ENCODE data around the gene CDH1.

CDH1 gene

GRCh38 chr16:68759062-68759461 is 22.0 kb downstream of the CDH1 start:
- in situ Hi-C loops (cut with MboI; ENCODE audit: low sequenced_read_pairs), result no loop called here

GRCh38 chr16:68760671-68761275 is 23.7 kb downstream of the CDH1 start:
- in situ Hi-C loops (cut with MboI; ENCODE audit: low sequenced_read_pairs), result no loop called here

DNA sequence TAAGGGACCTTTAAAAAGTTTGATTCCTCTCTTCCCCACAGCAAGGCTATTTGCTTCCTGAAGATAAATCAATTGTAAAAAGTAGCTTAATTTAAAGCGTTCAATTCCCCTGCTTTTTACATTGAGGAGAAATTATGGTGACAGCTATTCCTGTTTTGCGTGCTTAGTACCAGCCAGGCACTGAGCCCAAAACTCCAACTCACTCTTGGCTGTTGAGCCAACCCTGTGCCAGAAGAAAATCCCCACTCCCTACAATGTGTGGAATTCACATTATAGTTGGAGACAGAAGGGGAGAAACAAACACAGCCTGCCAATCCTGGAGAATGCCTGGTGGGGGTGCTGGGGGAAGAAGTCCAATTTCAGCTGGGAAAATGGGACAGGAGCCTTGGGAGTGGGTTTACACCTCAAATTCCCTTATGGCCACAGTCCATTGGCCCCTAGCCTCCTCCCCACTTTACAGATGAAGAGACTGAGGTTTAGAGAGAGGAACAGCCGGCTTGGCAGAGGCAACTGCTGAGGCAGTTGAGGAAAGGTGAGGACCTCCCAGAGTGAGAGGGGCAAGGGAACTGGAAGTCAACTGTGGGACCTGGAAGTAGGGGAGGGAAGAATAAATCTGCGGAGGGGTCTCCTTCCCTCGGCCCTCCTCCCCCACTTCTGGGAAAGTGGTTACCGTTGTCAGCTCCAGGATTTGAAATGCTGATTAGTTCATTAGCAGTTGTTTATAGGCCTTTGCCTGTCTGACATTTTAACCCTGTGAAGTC is 26.1 kb downstream of the CDH1 start:
- in situ Hi-C loops (cut with MboI; ENCODE audit: low sequenced_read_pairs), result no loop called here

DNA sequence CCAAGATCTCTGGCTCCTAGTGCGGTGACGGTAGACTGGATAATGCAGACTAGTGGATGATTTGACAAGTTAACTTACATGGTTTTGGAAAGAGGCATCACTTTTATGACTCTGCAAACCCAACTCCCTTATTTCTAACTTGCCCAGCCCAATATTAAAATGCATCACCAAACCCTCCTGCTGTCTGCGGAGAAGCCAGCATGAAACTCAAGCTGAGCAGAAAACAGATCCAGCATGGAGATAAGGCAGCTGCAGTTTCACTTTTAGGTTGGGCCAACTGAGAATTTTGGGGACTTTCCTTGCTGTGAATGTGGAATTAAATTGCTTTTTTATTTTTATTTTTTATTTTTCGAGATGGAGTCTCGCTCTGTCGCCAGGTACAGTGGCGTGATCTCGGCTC is 27.8 kb downstream of the CDH1 start:
- in situ Hi-C loops (cut with MboI; ENCODE audit: low sequenced_read_pairs), result no loop called here

DNA sequence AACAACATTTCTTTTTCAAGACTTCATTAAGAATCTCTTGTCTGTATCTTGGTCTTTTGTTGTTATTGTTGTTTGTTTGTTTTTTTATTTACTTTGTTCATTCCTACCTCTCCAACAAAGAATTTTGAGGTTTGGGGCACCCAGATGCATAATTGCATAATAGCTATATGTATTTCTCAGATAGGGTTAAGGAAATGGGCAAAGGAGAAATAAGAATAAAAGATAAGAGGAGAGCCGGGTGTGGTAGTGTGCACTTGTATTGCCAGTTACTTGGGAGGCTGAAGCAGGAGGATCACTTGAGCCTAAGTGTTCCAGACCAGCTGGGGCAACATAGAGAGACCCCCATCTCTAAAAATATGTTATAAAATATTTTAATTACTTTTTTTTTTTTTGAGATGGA is 30.5 kb downstream of the CDH1 start:
- in situ Hi-C loops (cut with MboI; ENCODE audit: low sequenced_read_pairs), result no loop called here

GRCh38 chr16:68768175-68768574 is 31.1 kb downstream of the CDH1 start:
- in situ Hi-C loops (cut with MboI; ENCODE audit: low sequenced_read_pairs), result no loop called here

DNA sequence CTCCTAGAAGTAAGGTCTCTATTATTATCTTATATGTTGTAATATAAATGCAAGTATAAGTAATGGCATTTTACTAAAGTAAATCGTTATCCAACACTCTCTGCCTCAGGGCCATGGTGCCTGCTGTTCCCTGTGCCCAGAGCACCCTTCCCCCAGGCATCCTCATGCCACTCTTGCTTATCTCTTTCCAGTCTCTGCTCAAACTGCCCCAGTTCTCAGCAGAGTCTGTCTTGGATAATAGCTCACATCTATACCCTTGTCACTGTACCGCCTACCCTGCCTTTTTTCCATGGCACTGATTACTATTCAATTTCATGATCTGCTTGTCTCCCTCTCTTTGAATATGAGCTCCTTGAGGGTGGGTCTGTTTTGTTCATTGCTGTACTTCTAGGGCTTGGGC is 31.7 kb downstream of the CDH1 start:
- in situ Hi-C loops (cut with MboI; ENCODE audit: low sequenced_read_pairs), result no loop called here

DNA sequence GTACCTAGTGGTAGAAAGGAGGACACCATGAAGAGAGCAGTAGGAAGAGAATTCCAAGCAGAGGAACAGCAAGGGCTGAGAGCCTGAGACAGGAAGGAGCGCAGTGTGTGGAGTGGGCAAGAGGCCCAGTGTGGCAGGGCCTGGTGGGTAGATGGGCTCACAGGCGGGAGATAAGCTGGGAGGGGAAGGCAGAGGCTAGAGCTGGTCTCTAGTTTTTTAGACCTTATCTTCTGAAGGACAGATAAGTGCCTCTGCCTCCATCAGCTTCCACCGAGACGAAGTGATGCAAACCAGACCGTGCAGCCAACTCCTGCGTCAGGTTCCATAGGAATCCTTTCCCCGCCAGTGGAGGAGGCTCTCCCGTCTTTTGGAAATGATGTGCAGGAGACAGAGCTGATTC is 33.6 kb downstream of the CDH1 start:
- in situ Hi-C loops (cut with MboI; ENCODE audit: low sequenced_read_pairs), result no loop called here

GRCh38 chr16:68772030-68772681 is 35.1 kb downstream of the CDH1 start:
- in situ Hi-C loops (cut with MboI; ENCODE audit: low sequenced_read_pairs), result no loop called here

GRCh38 chr16:68772871-68773270 is 35.8 kb downstream of the CDH1 start:
- in situ Hi-C loops (cut with MboI; ENCODE audit: low sequenced_read_pairs), result no loop called here

- in situ Hi-C loops (cut with MboI; ENCODE audit: low sequenced_read_pairs), result no loop called here
Measured at GRCh38 chr16:68774982-68775634, 38.0 kb downstream of the CDH1 start.

DNA sequence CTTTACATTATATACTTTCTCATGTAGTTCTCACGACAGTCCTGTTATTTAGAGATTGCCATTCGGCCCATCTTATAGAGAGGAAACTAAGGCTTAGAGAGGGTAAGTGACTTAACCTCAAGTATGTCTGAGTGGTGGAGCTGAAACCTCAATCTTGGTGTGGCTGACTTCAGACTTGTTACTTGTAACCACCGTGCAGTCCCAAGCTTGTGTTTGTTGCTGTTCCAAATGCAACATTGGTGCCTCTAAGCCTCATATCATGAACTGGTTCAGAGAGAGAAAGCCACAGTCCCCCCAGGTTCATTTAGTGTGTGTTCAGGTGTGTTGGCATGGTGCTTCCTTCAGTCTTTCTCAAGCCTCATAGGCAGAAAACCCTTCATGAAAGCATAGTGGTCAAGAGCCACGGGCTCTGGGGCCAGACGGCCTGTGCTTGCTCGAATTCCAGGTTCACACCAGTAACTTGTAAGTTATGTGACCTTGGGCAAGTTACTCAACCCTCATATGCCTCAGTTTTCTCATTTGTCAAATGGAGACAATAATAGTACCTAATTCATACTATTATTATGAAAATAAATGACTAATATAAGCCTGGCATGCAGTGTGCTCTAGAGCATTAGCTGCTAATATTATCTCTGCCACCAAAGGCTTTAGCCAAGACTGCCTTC is 39.9 kb downstream of the CDH1 start:
- in situ Hi-C loops (cut with MboI; ENCODE audit: low sequenced_read_pairs), result no loop called here

GRCh38 chr16:68778551-68779231 is 41.6 kb downstream of the CDH1 start:
- in situ Hi-C loops (cut with MboI; ENCODE audit: low sequenced_read_pairs), result no loop called here

GRCh38 chr16:68779891-68780290 is 42.8 kb downstream of the CDH1 start:
- in situ Hi-C loops (cut with MboI; ENCODE audit: low sequenced_read_pairs), result no loop called here

- in situ Hi-C loops (cut with MboI; ENCODE audit: low sequenced_read_pairs), result no loop called here
Measured at GRCh38 chr16:68781784-68782183, 44.7 kb downstream of the CDH1 start.

DNA sequence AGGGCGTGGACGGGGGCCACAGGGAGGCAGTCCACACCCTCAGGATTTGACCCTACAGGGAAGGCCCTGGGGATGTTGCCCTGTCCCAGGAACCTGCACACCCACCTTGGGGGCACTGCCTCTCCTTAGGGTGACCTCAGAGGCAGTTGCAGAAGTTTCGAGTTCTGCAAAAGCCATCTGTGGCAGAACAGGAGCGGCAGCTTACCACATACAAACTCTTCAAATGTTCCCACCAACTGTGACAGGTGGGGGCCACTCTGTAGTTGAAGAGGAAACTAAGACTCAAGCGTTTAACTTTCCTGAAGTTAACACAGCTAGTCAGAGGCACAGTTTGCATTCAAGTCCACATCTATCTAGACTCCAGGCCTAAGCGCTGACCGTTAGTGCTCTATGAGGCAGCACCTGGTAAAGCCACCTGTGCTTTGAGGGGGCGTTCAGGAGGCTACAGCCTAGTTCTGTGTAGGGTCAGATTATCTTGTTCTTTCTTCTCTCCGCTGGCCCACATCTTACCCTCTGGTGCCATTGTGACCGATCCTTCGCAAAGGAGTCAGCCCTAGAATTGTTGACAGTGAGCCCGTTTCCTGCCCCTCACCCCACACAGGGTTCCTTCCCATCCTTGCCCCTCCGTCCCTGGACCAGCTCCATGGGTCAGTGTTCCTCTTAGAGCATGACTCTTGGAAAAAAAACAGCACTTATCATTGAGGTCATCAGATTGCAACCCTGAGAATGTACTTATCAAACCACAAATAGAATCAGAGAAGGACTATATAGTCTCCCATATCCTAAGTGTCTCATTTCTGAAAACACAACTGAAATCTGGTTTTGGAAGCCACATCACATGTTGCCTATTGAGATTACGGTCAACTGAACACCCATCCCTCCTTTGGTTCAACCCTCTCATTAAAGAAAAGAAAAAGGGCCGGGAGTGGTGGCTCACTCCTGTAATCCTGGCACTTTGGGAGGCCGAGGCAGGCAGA is 45.4 kb downstream of the CDH1 start:
- in situ Hi-C loops (cut with MboI; ENCODE audit: low sequenced_read_pairs), result no loop called here

DNA sequence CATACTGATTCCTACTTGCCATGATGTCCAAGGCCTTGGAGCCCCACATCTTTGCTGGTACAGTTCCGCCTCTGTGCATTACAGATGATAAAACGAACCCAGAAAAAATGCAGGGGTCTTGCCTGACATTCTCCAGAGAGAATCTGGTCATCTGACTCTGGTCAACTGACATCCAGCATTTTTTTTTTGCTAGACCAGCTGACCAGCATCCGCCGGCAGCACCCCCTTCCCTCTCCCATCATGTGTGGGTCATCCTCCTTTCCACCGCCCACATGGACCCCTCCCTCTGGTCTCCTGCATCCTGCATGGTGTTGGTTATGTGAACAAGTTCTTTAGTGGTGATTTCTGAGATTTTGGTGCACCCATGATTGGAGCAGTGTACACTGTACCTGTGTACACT is 47.1 kb downstream of the CDH1 start:
- in situ Hi-C loops (cut with MboI; ENCODE audit: low sequenced_read_pairs), result no loop called here

GRCh38 chr16:68784721-68785120 is 47.6 kb downstream of the CDH1 start:
- in situ Hi-C loops (cut with MboI; ENCODE audit: low sequenced_read_pairs), result no loop called here

- in situ Hi-C loops (cut with MboI; ENCODE audit: low sequenced_read_pairs), result no loop called here
Measured at GRCh38 chr16:68785715-68786114, 48.6 kb downstream of the CDH1 start.
